ENCODE measurements around the gene LAIR1.

LAIR1 gene

GRCh38 chr19:54341295-54341694 is 23.4 kb downstream of the LAIR1 start:
- ChIA-PET POLR2A (no interaction called here), CTCF (no interaction called here)
- no peak for DNase-seq (ENCODE audit: extremely low spot score)
- no peak for TF ChIP-seq SUZ12 (IDR thresholded peaks at IDR 0.05)
- TF ChIP-seq PKNOX1 (IDR thresholded peaks at IDR 0.05), result no peak
- TF ChIP-seq NFRKB (IDR thresholded peaks at IDR 0.05), result no peak
- TF ChIP-seq ZNF384 (IDR thresholded peaks at IDR 0.05), result no peak
- TF ChIP-seq FOXK2 (IDR thresholded peaks at IDR 0.05), result no peak
- no peak for TF ChIP-seq BHLHE40 (IDR thresholded peaks at IDR 0.05; ENCODE audit: borderline replicate concordance)
- no peak for TF ChIP-seq FOXA1 (IDR thresholded peaks at IDR 0.05)
- no peak for TF ChIP-seq TARDBP (IDR thresholded peaks at IDR 0.05)
- no peak for TF ChIP-seq FOXM1 (IDR thresholded peaks at IDR 0.05; ENCODE audit: borderline replicate concordance)

GRCh38 chr19:54339646-54340358 is 24.9 kb downstream of the LAIR1 start:
- TF ChIP-seq FOXK2 (IDR thresholded peaks at IDR 0.05) (no peak), SP1 (IDR thresholded peaks at IDR 0.05) (no peak), ZNF384 (IDR thresholded peaks at IDR 0.05) (no peak), ELF4 (IDR thresholded peaks at IDR 0.05) (no peak), FOXM1 (IDR thresholded peaks at IDR 0.05; ENCODE audit: borderline replicate concordance) (no peak), TARDBP (IDR thresholded peaks at IDR 0.05) (no peak), L3MBTL2 (conservative IDR thresholded peaks at IDR 0.05) (no peak), ARNT (IDR thresholded peaks at IDR 0.05) (no peak), CTBP1 (IDR thresholded peaks at IDR 0.05; ENCODE audit: borderline replicate concordance) (no peak), BHLHE40 (IDR thresholded peaks at IDR 0.05; ENCODE audit: borderline replicate concordance) (no peak), PKNOX1 (IDR thresholded peaks at IDR 0.05) (no peak), NFRKB (IDR thresholded peaks at IDR 0.05) (no peak), HDGF (IDR thresholded peaks at IDR 0.05; ENCODE audit: borderline replicate concordance) (no peak), FOXA1 (IDR thresholded peaks at IDR 0.05) (no peak), LEF1 (IDR thresholded peaks at IDR 0.05; ENCODE audit: borderline replicate concordance) (no peak)
- ChIA-PET POLR2A (no interaction called here), CTCF (no interaction called here)
- DNase-seq (ENCODE audit: extremely low spot score), result no peak

GRCh38 chr19:54338521-54338920 is 26.2 kb downstream of the LAIR1 start:
- ChIA-PET POLR2A (no interaction called here), CTCF (no interaction called here)
- no peak for DNase-seq (ENCODE audit: extremely low spot score)
- TF ChIP-seq FOXK2 (IDR thresholded peaks at IDR 0.05) (no peak), CTBP1 (IDR thresholded peaks at IDR 0.05; ENCODE audit: borderline replicate concordance) (no peak), BHLHE40 (IDR thresholded peaks at IDR 0.05; ENCODE audit: borderline replicate concordance) (no peak), FOXA1 (IDR thresholded peaks at IDR 0.05) (no peak), ZNF384 (IDR thresholded peaks at IDR 0.05) (no peak), SP1 (IDR thresholded peaks at IDR 0.05) (no peak), L3MBTL2 (conservative IDR thresholded peaks at IDR 0.05) (no peak), ELF4 (IDR thresholded peaks at IDR 0.05) (no peak), LEF1 (IDR thresholded peaks at IDR 0.05; ENCODE audit: borderline replicate concordance) (no peak)

- ChIA-PET POLR2A (no interaction called here), CTCF (no interaction called here)
- DNase-seq (ENCODE audit: extremely low spot score), result no peak
- TF ChIP-seq LEF1 (IDR thresholded peaks at IDR 0.05; ENCODE audit: borderline replicate concordance) (no peak), HDGF (IDR thresholded peaks at IDR 0.05; ENCODE audit: borderline replicate concordance) (no peak), ELF4 (IDR thresholded peaks at IDR 0.05) (no peak), CTBP1 (IDR thresholded peaks at IDR 0.05; ENCODE audit: borderline replicate concordance) (no peak)
Observed at GRCh38 chr19:54337858-54338230, 26.9 kb downstream of the LAIR1 start.

GRCh38 chr19:54336893-54337857 is 27.6 kb downstream of the LAIR1 start:
- DNase-seq (ENCODE audit: extremely low spot score), result no peak
- no peak for TF ChIP-seq TARDBP (IDR thresholded peaks at IDR 0.05)
- TF ChIP-seq FOXM1 (IDR thresholded peaks at IDR 0.05; ENCODE audit: borderline replicate concordance), result no peak
- no peak for TF ChIP-seq ELF4 (IDR thresholded peaks at IDR 0.05)
- TF ChIP-seq HDGF (IDR thresholded peaks at IDR 0.05; ENCODE audit: borderline replicate concordance), result no peak
- ChIA-PET POLR2A (no interaction called here), CTCF (no interaction called here)

GRCh38 chr19:54335979-54336892 is 28.5 kb downstream of the LAIR1 start:
- TF ChIP-seq ARNT (IDR thresholded peaks at IDR 0.05), result no peak
- no peak for TF ChIP-seq NFRKB (IDR thresholded peaks at IDR 0.05)
- TF ChIP-seq SUZ12 (IDR thresholded peaks at IDR 0.05), result no peak
- no peak for TF ChIP-seq L3MBTL2 (conservative IDR thresholded peaks at IDR 0.05)
- POLR2A ChIA-PET, result no interaction called here
- CTCF ChIA-PET, result no interaction called here
- no peak for DNase-seq (ENCODE audit: extremely low spot score)
